CD4-positive, CD25-positive, alpha-beta regulatory T cell (primary cell): ENCODE data around the gene LY86. TPM values are rescaled to one million over a fixed set of nuclear protein-coding genes. Genes with fewer than 3 reads are reported as not detected.

Source experiments
- ATAC-seq, 2 donors: fragments of 150-1000 bp; cut with Tn5 transposase; one replicate each; pipeline ENCODE4 v1.10.0; 2021; ENCODE audit warnings: low read depth in 2 of 2, moderate number of reproducible peaks in 2 of 2, moderate library complexity in 1 of 2
- DNase-seq, 3 donors: peaks; one replicate each; pipeline versions ENCODE4 v3.0.0 to v3.0.0-alpha.2; 2012 to 2022; ENCODE audit warnings: mixed read lengths in 1 of 3
- H3K27ac ChIP-seq: one replicate; pipeline ENCODE4 v1.7.0; 2013; ENCODE audit warnings: mild to moderate bottlenecking, low read length; ENCODE audit not compliant: insufficient read depth, poor library complexity, severe bottlenecking
- H3K27me3 ChIP-seq: one replicate; pipeline ENCODE4 v1.7.0; 2013; ENCODE audit warnings: low read length; ENCODE audit not compliant: control insufficient read depth, insufficient read depth
- H3K36me3 ChIP-seq: one replicate; pipeline ENCODE4 v1.7.0; 2013; ENCODE audit warnings: mild to moderate bottlenecking, low read length, moderate library complexity; ENCODE audit not compliant: control insufficient read depth, insufficient read depth
- H3K4me1 ChIP-seq: 2 replicates; pipeline ENCODE4 v1.7.0; 2013; ENCODE audit warnings: mild to moderate bottlenecking, low read length; ENCODE audit not compliant: insufficient read depth, control insufficient read depth, poor library complexity, severe bottlenecking
- H3K4me3 ChIP-seq: one replicate; pipeline ENCODE4 v1.7.0; 2013; ENCODE audit warnings: low read depth, mild to moderate bottlenecking, low read length, moderate library complexity
- H3K9me3 ChIP-seq, 2 experiments: 1 replicate in 1 of 2; 2 replicates in 1 of 2; pipeline ENCODE4 v1.7.0; 2013; ENCODE audit warnings: low read length in 2 of 2, mild to moderate bottlenecking in 1 of 2, moderate library complexity in 1 of 2; ENCODE audit not compliant: control insufficient read depth in 2 of 2
- H3K27ac Mint-ChIP-seq, 3 donors: one replicate each; pipeline ENCODE4 v1.8.0; 2020 to 2022; ENCODE audit warnings: mild to moderate bottlenecking in 3 of 3, mixed read lengths in 3 of 3, moderate library complexity in 2 of 3
- H3K27me3 Mint-ChIP-seq: one replicate; pipeline ENCODE4 v1.8.0; 2022; ENCODE audit warnings: mild to moderate bottlenecking, mixed read lengths
- H3K36me3 Mint-ChIP-seq: one replicate; pipeline ENCODE4 v1.8.0; 2020; ENCODE audit warnings: mixed read lengths
- H3K4me1 Mint-ChIP-seq, 4 donors: one replicate each; pipeline ENCODE4 v1.8.0; 2020 to 2022; ENCODE audit warnings: mixed read lengths in 4 of 4, mild to moderate bottlenecking in 1 of 4
- H3K4me3 Mint-ChIP-seq, 4 donors: one replicate each; pipeline ENCODE4 v1.8.0; 2020 to 2022; ENCODE audit warnings: mild to moderate bottlenecking in 4 of 4, mixed read lengths in 4 of 4, moderate library complexity in 3 of 4
- H3K9me3 Mint-ChIP-seq, 7 donors: one replicate each; pipeline ENCODE4 v1.8.0; 2020 to 2022; ENCODE audit warnings: mixed read lengths in 7 of 7, mild to moderate bottlenecking in 3 of 7, moderate library complexity in 2 of 7
- polyA plus RNA-seq, 4 donors: library from polyadenylated mRNA; unstranded; fragments of 300-500 nt; fragmentation: Illumina TruSeq; gene quantifications; one replicate each; pipeline ENCODE4 v1.2.3, GENCODE V29; 2021
- total RNA-seq: library from RNA; stranded (reverse); gene quantifications from one replicate; pipeline ENCODE4 v1.2.3, GENCODE V29; 2022

Gene LY86
- total and polyA plus RNA-seq, 5 donors from 2014 or later: 0.31 to 3.1 (median 1.4) TPM; not detected in 1

DNA sequence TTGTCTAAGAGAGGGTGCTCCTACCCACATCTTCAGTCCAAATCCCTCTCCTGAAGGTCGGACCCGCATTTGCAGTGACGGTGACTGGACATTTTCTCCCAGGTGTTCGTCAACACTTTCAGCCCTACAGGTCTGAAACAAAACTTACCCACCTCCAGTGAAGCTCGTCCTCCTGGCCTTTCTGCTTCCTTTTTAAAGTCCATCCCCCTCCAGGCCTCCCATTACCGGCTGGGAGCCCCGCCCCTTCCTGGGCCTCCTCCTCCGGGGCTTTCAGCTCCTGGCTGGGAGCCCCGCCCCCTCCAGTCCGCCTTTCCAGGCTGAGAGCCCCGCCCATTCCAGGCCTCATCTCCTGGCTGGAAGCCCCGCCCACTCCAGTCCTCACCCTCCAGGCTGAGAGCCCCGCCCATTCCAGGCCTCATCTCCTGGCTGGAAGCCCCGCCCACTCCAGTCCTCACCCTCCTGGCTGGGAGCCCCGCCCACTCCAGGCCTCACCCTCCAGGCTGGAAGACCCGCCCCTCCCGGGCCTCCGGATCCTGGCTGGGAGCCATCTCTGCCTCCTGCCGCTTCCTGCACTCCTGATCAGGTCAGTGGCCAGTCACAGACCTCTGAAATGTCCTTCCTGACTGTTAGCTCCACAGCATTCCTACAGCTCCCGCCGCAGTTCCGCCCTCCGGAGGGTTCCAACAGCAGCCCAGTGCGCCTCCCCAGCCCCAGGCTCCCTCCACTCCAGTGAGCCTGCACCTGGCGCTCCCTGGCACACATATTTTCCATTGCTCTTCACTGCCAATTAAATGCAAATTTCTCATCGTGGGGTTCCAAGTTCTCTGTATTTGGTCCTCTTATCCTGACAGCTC lies 98.5 kb downstream of the LY86 start:
- peaks cover 11% of the 10 kb centered on the region for H3K27me3 Mint-ChIP-seq
- peak overlapping the region in 1 of 4 donors; percentile 72 for H3K4me3 Mint-ChIP-seq
- DNase-seq (peak in 1 of 3 donors; percentile 38), ATAC-seq (no peak)
- peaks cover 0 to 1% (median 0%) of the 10 kb centered on the region in 7 donors for H3K9me3 Mint-ChIP-seq
- H3K36me3 ChIP-seq: no peaks in the 10 kb centered on the region
- H3K4me3 ChIP-seq: no peak overlapping the region
- H3K9me3 ChIP-seq: no peaks in the 10 kb centered on the region
- H3K4me1 Mint-ChIP-seq: peaks cover 0 to 16% (median 4%) of the 10 kb centered on the region in 4 donors
- H3K27ac Mint-ChIP-seq: peak overlapping the region in 2 of 3 donors; percentile 36 to 82
- no peaks in the 10 kb centered on the region for H3K27me3 ChIP-seq
- H3K36me3 Mint-ChIP-seq: no peaks in the 10 kb centered on the region
- no peaks in the 10 kb centered on the region for H3K4me1 ChIP-seq
- H3K27ac ChIP-seq: no peak overlapping the region

DNA sequence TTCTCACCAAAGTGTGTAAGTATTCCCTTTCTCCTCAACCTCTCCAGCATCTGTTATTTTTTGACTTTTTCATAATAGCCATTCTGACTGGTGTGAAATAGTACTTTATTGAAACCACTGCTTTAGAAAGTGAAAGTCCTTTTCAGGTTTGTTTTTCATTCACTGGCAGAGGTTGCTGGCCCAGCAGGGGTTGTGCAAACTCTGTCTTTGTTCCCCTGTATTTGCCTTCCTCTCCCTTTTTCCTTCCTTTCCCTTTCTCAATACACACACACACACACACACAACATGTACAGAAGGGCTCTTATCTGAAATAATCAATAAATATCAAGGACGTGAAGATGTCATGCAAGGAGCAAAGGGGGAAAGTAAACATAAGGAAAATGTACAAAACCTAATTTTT lies 99.8 kb downstream of the LY86 start:
- no peaks in the 10 kb centered on the region for H3K9me3 ChIP-seq
- Mint-ChIP-seq H3K36me3 (no peaks in the 10 kb centered on the region), H3K27me3 (peaks cover 11% of the 10 kb centered on the region), H3K27ac (no peak overlapping the region), H3K9me3 (peaks cover 0 to 1% (median 0%) of the 10 kb centered on the region in 7 donors), H3K4me3 (no peak overlapping the region), H3K4me1 (peaks cover 0 to 16% (median 4%) of the 10 kb centered on the region in 4 donors)
- DNase-seq (peak in 1 of 3 donors; percentile 27), ATAC-seq (no peak)
- no peak overlapping the region for H3K27ac ChIP-seq
- no peaks in the 10 kb centered on the region for H3K27me3 ChIP-seq
- no peaks in the 10 kb centered on the region for H3K36me3 ChIP-seq
- H3K4me1 ChIP-seq: no peaks in the 10 kb centered on the region
- H3K4me3 ChIP-seq: no peak overlapping the region

DNA sequence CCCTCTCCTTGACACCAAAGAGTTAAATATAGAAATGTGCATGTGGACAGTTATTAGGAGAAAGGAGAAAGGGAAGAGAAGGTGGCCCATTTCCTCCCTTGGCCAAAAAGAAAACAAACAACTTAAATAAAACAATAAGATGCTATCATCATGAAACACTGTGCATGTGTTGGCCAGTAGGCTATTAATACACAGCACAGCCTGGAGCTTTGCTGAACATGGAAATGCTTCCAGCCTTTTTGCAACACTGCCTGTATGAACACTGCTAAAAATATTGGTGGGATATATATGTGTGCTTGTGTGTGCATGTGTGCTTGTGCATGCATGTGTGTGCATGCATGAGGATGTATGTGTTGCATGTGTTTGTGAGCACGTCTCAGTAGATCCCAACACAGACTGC lies 100.4 kb downstream of the LY86 start:
- no peaks in the 10 kb centered on the region for H3K9me3 ChIP-seq
- no peak overlapping the region for H3K27ac ChIP-seq
- H3K4me3 ChIP-seq: no peak overlapping the region
- no peak overlapping the region for H3K4me3 Mint-ChIP-seq
- H3K27me3 ChIP-seq: no peaks in the 10 kb centered on the region
- ATAC-seq: no peak
- no peaks in the 10 kb centered on the region for H3K4me1 ChIP-seq
- peak overlapping the region in 1 of 3 donors; percentile 15 for H3K27ac Mint-ChIP-seq
- H3K27me3 Mint-ChIP-seq: peaks cover 11% of the 10 kb centered on the region
- H3K4me1 Mint-ChIP-seq: peaks cover 0 to 16% (median 4%) of the 10 kb centered on the region in 4 donors
- no peaks in the 10 kb centered on the region for H3K36me3 ChIP-seq
- no peaks in the 10 kb centered on the region for H3K36me3 Mint-ChIP-seq
- peaks cover 0 to 1% (median 0%) of the 10 kb centered on the region in 7 donors for H3K9me3 Mint-ChIP-seq
- no peak for DNase-seq

DNA sequence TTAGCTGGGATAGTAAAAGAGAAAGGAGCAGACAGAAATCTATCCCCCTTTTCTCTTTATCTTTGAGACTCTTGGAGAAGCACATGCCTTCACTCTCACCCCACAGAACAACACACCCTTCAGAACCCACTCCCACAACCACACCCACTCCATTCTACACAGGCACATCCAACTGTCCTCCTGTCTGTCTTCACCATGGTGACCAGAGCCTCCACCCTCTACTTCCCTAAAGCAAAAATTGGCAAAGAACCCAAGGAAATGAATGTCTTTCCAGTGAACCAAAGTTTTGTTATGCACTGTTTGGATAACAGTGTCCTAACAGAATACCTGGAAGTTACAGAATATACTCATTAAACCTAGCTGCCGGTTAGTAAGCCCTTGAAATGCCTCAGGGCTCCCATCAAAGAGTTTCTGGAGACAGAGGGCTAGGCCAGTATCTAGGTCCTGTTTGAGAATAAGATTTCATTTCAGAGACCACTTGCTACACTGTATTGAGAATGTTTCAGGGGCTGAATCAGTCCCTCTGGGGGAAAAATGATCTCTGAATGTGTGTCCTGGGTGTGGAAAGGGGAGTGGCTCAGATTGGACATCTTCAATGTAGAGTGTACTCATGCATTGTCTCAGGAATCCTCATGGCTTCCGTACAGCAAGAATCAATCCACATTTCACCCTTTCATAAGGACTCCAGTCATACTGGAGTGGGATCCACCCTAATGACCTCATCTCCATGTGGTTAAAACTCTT lies 101.1 kb downstream of the LY86 start:
- Mint-ChIP-seq H3K4me3 (no peak overlapping the region), H3K27ac (peak overlapping the region in 1 of 3 donors; percentile 15), H3K36me3 (no peaks in the 10 kb centered on the region), H3K27me3 (peaks cover 11% of the 10 kb centered on the region), H3K9me3 (peaks cover 0 to 1% (median 0%) of the 10 kb centered on the region in 7 donors), H3K4me1 (peaks cover 0 to 13% (median 3%) of the 10 kb centered on the region in 4 donors)
- ATAC-seq: no peak
- no peak overlapping the region for H3K27ac ChIP-seq
- H3K27me3 ChIP-seq: no peaks in the 10 kb centered on the region
- H3K4me1 ChIP-seq: no peaks in the 10 kb centered on the region
- H3K4me3 ChIP-seq: no peak overlapping the region
- no peaks in the 10 kb centered on the region for H3K9me3 ChIP-seq
- H3K36me3 ChIP-seq: no peaks in the 10 kb centered on the region
- DNase-seq: no peak

- Histone ChIP-seq H3K27ac (no peak overlapping the region), H3K36me3 (no peaks in the 10 kb centered on the region), H3K4me3 (no peak overlapping the region), H3K27me3 (no peaks in the 10 kb centered on the region), H3K4me1 (no peaks in the 10 kb centered on the region), H3K9me3 (no peaks in the 10 kb centered on the region)
- ATAC-seq: no peak
- no peak overlapping the region for H3K4me3 Mint-ChIP-seq
- H3K27me3 Mint-ChIP-seq: peaks cover 11% of the 10 kb centered on the region
- H3K36me3 Mint-ChIP-seq: no peaks in the 10 kb centered on the region
- no peak for DNase-seq
- peaks cover 0 to 11% (median 2%) of the 10 kb centered on the region in 4 donors for H3K4me1 Mint-ChIP-seq
- H3K27ac Mint-ChIP-seq: no peak overlapping the region
- H3K9me3 Mint-ChIP-seq: peaks cover 0 to 1% (median 0%) of the 10 kb centered on the region in 7 donors
Observed at GRCh38 chr6:6690144-6690483, 101.6 kb downstream of the LY86 start.

DNA sequence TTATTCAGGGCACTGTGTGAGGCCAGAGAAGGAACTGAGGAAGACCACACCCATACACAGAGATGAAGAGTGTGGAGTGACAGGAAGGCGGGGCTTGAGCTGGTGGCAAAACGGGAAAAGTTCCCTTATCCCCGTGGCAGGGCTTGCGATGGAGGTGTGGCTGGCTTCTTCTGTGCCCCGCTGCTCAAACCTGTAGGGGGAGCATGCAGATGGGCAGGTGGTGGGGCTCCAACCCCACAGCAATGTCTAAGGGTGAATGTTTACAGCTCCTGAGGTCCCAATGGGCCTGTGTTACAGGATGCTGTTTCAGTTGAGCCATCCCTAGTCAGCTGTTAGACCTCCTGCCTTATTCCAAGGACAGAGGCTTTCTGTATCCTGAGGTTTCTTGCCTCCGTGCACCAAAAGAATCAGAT lies 105.9 kb downstream of the LY86 start:
- Histone ChIP-seq H3K9me3 (no peaks in the 10 kb centered on the region), H3K27ac (no peak overlapping the region), H3K36me3 (no peaks in the 10 kb centered on the region), H3K4me1 (no peaks in the 10 kb centered on the region), H3K27me3 (no peaks in the 10 kb centered on the region), H3K4me3 (no peak overlapping the region)
- DNase-seq: no peak
- H3K9me3 Mint-ChIP-seq: peaks cover 0 to 3% (median 0%) of the 10 kb centered on the region in 7 donors
- no peaks in the 10 kb centered on the region for H3K36me3 Mint-ChIP-seq
- no peak for ATAC-seq
- peaks cover 19% of the 10 kb centered on the region for H3K27me3 Mint-ChIP-seq
- H3K4me1 Mint-ChIP-seq: no peaks in the 10 kb centered on the region
- H3K27ac Mint-ChIP-seq: peak overlapping the region in 1 of 3 donors; percentile 72
- no peak overlapping the region for H3K4me3 Mint-ChIP-seq

DNA sequence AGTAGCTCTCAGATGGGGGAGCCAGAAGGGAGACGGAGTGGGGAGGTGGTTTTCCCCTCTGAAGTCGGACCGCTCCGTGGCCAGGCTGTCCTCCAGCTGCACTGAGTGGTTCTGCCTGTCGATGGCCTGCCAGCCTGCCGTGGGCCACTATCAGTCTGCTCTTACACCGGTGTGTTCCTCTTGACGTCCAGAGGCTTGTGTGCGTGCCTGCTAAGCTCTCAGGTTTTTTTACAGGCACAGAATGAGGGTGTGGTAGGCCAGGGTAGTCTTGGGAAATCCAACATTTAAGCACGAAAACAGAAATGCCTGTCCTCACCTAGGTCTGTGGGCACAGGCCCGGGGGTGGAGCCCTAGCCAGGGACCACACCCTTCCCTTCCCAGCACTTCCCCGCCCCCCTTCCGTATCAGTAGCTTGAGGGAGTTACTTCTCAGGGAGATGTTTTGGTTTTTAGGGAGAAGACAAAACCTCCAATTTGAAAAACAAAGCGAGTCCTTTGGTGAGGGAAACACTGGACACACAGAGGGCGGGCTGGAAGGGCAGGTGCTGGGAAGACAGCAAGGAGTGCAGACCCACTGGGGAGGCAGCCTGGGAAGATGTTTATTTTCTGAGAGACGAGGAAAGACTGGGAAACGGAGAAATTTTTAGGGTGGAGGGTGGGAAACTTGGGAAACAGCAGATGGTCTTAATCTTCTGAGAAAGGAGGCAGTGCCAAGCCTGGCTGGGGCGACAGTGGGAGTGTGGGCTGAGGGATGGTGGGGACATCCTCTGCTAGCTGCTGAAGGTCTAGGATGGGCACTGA lies 106.5 kb downstream of the LY86 start:
- H3K27ac Mint-ChIP-seq: peak overlapping the region in 2 of 3 donors; percentile 42 to 72
- peaks cover 16% of the 10 kb centered on the region for H3K27me3 Mint-ChIP-seq
- Histone ChIP-seq H3K4me1 (no peaks in the 10 kb centered on the region), H3K27ac (no peak overlapping the region), H3K27me3 (no peaks in the 10 kb centered on the region), H3K4me3 (no peak overlapping the region), H3K36me3 (no peaks in the 10 kb centered on the region), H3K9me3 (no peaks in the 10 kb centered on the region)
- DNase-seq (no peak), ATAC-seq (no peak)
- no peak overlapping the region for H3K4me3 Mint-ChIP-seq
- peaks cover 0 to 3% (median 0%) of the 10 kb centered on the region in 7 donors for H3K9me3 Mint-ChIP-seq
- H3K36me3 Mint-ChIP-seq: no peaks in the 10 kb centered on the region
- no peaks in the 10 kb centered on the region for H3K4me1 Mint-ChIP-seq
